SK-N-SH (cell line): ENCODE measurements around the gene NEBL. TPM values are rescaled to one million over a fixed set of nuclear protein-coding genes. Genes with fewer than 3 reads are reported as not detected.

Experiments
- CTCF ChIA-PET: fragments of 300-600, 350-600 bp; formaldehyde crosslinking; extraction: SDS; loops from one replicate; lab custom pipeline; 2021; lab: Yijun Ruan, JAX
- POLR2A ChIA-PET: fragments of 350-600 bp; sonication (Branson Sonifier 250); formaldehyde crosslinking; extraction: SDS; loops from one replicate; lab custom pipeline; 2020; ENCODE audit warnings: antibody characterized with exemption, inconsistent platforms; lab: Yijun Ruan, JAX
- DNase-seq: peaks from one replicate; pipeline ENCODE4 v3.0.0; 2012
- H2AFZ ChIP-seq: fragments of 200-600 bp; sonication (generic); 2 replicates; pipeline ENCODE4 v1.8.1; 2016; ENCODE audit warnings: antibody characterized with exemption, mild to moderate bottlenecking, low read depth
- H3F3A ChIP-seq: fragments of 200-600 bp; sonication (generic); replicated peaks from 2 replicates; pipeline ENCODE3; 2016; ENCODE audit warnings: antibody characterized with exemption, mild to moderate bottlenecking; ENCODE audit not compliant: insufficient read depth
- H3K27ac ChIP-seq, 2 experiments: fragments of 200-500 bp in 1 of 2; fragments of 200-600 bp in 1 of 2; sonication (Bioruptor generic) in 1 of 2; sonication (generic), shearing (Covaris generic) in 1 of 2; 2 replicates each; pipeline versions ENCODE4 v1.5.1 to v1.6.1; 2014 to 2016; ENCODE audit warnings: low read depth in 2 of 2, inconsistent platforms in 1 of 2, low read length in 1 of 2, mild to moderate bottlenecking in 1 of 2, mixed read lengths in 1 of 2
- H3K27me3 ChIP-seq: fragments of 200-600 bp; sonication (generic), shearing (Covaris generic); 2 replicates; pipeline ENCODE4 v1.6.1; 2016; ENCODE audit warnings: mixed run types; ENCODE audit not compliant: insufficient read depth
- H3K36me3 ChIP-seq, 2 experiments: fragments of 200-500 bp in 1 of 2; fragments of 200-600 bp in 1 of 2; sonication (Bioruptor generic) in 1 of 2; sonication (generic) in 1 of 2; replicated peaks in 1 of 2; 2 replicates each; pipeline versions ENCODE3 to v1.5.1; 2014 to 2016; ENCODE audit warnings: low read length in 1 of 2, mild to moderate bottlenecking in 1 of 2; ENCODE audit not compliant: insufficient read depth in 2 of 2, control insufficient read depth in 1 of 2
- H3K4me1 ChIP-seq, 2 experiments: fragments of 200-500 bp in 1 of 2; fragments of 200-600 bp in 1 of 2; sonication (Bioruptor generic) in 1 of 2; sonication (generic), shearing (Covaris generic) in 1 of 2; 2 replicates each; pipeline versions ENCODE4 v1.5.1 to v1.6.1; 2014 to 2016; ENCODE audit warnings: low read depth in 1 of 2, low read length in 1 of 2, mixed run types in 1 of 2; ENCODE audit not compliant: insufficient read depth in 2 of 2, control insufficient read depth in 1 of 2
- H3K4me2 ChIP-seq: fragments of 200-600 bp; sonication (generic), shearing (Covaris generic); 2 replicates; pipeline ENCODE4 v1.6.1; 2017; ENCODE audit warnings: mixed run types
- H3K4me3 ChIP-seq, 2 experiments: fragments of 200-500 bp in 1 of 2; fragments of 200-600 bp in 1 of 2; sonication (Bioruptor generic) in 1 of 2; sonication (generic), shearing (Covaris generic) in 1 of 2; 2 replicates each; pipeline versions ENCODE4 v1.5.1 to v1.8.1; 2014 to 2016; ENCODE audit warnings: low read depth in 2 of 2, inconsistent platforms in 1 of 2, low read length in 1 of 2, mild to moderate bottlenecking in 1 of 2, mixed read lengths in 1 of 2, moderate library complexity in 1 of 2
- H3K79me2 ChIP-seq: fragments of 200-600 bp; sonication (generic); 2 replicates; pipeline ENCODE4 v1.8.1; 2017; ENCODE audit warnings: mild to moderate bottlenecking; ENCODE audit not compliant: insufficient read depth
- H3K9ac ChIP-seq: fragments of 200-600 bp; sonication (generic); 2 replicates; pipeline ENCODE4 v1.6.1; 2017; ENCODE audit warnings: mixed run types
- H3K9me2 ChIP-seq: fragments of 200-600 bp; sonication (generic); 2 replicates; pipeline ENCODE4 v1.6.1; 2017; ENCODE audit warnings: mixed run types
- H3K9me3 ChIP-seq: fragments of 200-600 bp; sonication (generic); 2 replicates; pipeline ENCODE4 v1.6.1; 2017; ENCODE audit warnings: mixed run types, mild to moderate bottlenecking, moderate library complexity
- H4K20me1 ChIP-seq: fragments of 200-600 bp; sonication (generic); 2 replicates; pipeline ENCODE4 v1.6.1; 2017; ENCODE audit warnings: mild to moderate bottlenecking, mixed run types; ENCODE audit not compliant: insufficient read depth
- CHD2 ChIP-seq: fragments of 150-350 bp; IDR thresholded peaks from 2 replicates; pipeline ENCODE4 v1.6.1; 2018; ENCODE audit warnings: low read length; ENCODE audit not compliant: partially characterized antibody
- EP300 ChIP-seq, 2 experiments: IDR thresholded peaks; 2 replicates each; pipeline versions ENCODE4 v1.4.0 to v1.6.1; 2012; ENCODE audit warnings: borderline replicate concordance in 1 of 2, low read depth in 1 of 2, low read length in 1 of 2
- EZH2phosphoT487 ChIP-seq: fragments of 200-600 bp; sonication (generic); IDR thresholded peaks from 2 replicates; pipeline ENCODE4 v1.6.1; 2017; ENCODE audit warnings: low read depth, mixed run types, mild to moderate bottlenecking, antibody characterized with exemption, moderate library complexity, borderline replicate concordance
- GABPA ChIP-seq: IDR thresholded peaks from 2 replicates; pipeline ENCODE4 v1.4.0; 2012; ENCODE audit warnings: low read depth, mild to moderate bottlenecking
- GATA2 ChIP-seq: sonication (generic); formaldehyde crosslinking; IDR thresholded peaks from 2 replicates; pipeline ENCODE4 v1.5.0; 2020; ENCODE audit warnings: mild to moderate bottlenecking, missing genetic modification reagents
- MEF2A ChIP-seq: IDR thresholded peaks from 2 replicates; pipeline ENCODE4 v1.4.0; 2012; ENCODE audit warnings: low read depth, borderline replicate concordance
- MXI1 ChIP-seq: IDR thresholded peaks from 2 replicates; pipeline ENCODE4 v1.6.1; 2012; ENCODE audit warnings: mild to moderate bottlenecking, low read depth, low read length, improper control_type of control experiment
- NRF1 ChIP-seq: IDR thresholded peaks from 2 replicates; pipeline ENCODE4 v1.6.1; 2012; ENCODE audit warnings: low read depth, mild to moderate bottlenecking, low read length
- PBX3 ChIP-seq: IDR thresholded peaks from 2 replicates; pipeline ENCODE4; 2012
- POLR2AphosphoS5 ChIP-seq: IDR thresholded peaks from 2 replicates; pipeline ENCODE4 v1.6.1; 2012; ENCODE audit warnings: low read depth, low read length
- RAD21 ChIP-seq: IDR thresholded peaks from 2 replicates; pipeline ENCODE4 v1.6.1; 2012; ENCODE audit warnings: mild to moderate bottlenecking, low read length
- RCOR1 ChIP-seq: fragments of 150-350 bp; IDR thresholded peaks from 2 replicates; pipeline ENCODE4 v1.6.1; 2017; ENCODE audit warnings: antibody characterized with exemption, low read length
- REST ChIP-seq: IDR thresholded peaks from 2 replicates; pipeline ENCODE4 v1.6.1; 2012; ENCODE audit warnings: mild to moderate bottlenecking, low read depth, low read length, moderate library complexity
- RFX5 ChIP-seq: IDR thresholded peaks from 2 replicates; pipeline ENCODE4 v1.6.1; 2012; ENCODE audit warnings: mild to moderate bottlenecking, improper control_type of control experiment, low read length
- TCF12 ChIP-seq: IDR thresholded peaks from 2 replicates; pipeline ENCODE4 v1.4.0; 2012
- TEAD4 ChIP-seq: IDR thresholded peaks from 2 replicates; pipeline ENCODE4 v1.4.0; 2012; ENCODE audit warnings: mild to moderate bottlenecking, borderline replicate concordance; ENCODE audit not compliant: insufficient read depth
- USF2 ChIP-seq: fragments of 150-350 bp; IDR thresholded peaks from 2 replicates; pipeline ENCODE4 v1.6.1; 2017; ENCODE audit warnings: antibody characterized with exemption, low read length, low read depth, borderline replicate concordance
- YY1 ChIP-seq: IDR thresholded peaks from 2 replicates; pipeline ENCODE4 v1.4.0; 2012; ENCODE audit warnings: low read depth, mild to moderate bottlenecking
- WGBS: methylation state at CpG from one replicate; pipeline ENCODE4 v1.1.6; 2017; ENCODE audit warnings: low lambda C conversion rate; 5-methylcytosine and 5-hydroxymethylcytosine counted together
- polyA plus RNA-seq, 3 experiments: library from polyadenylated mRNA; depleted of rRNA; stranded (reverse); fragments of >200 nt; gene quantifications; 2 replicates each; pipeline ENCODE4 v1.2.3, GENCODE V29; 2012

NEBL gene
- polyA plus RNA-seq, 1 of the 3 experiments (the other 2 are of a cell fraction) = 0.58 TPM

GRCh38 chr10:20870834-20871233, 26.3 kb downstream of the NEBL start:
- Histone ChIP-seq H3K27me3 (no peaks in the 10 kb centered on the region), H3K4me2 (no peak overlapping the region), H3F3A (no peaks in the 10 kb centered on the region), H3K9ac (no peak overlapping the region), H4K20me1 (no peaks in the 10 kb centered on the region), H3K36me3 (peaks cover 0 to 17% of the 10 kb centered on the region in 2 experiments), H3K79me2 (no peaks in the 10 kb centered on the region), H3K27ac (peak overlapping the region in 1 of 2 experiments; percentile 55; a peak in 2 of 4 replicates), H2AFZ (no peak overlapping the region), H3K9me3 (no peaks in the 10 kb centered on the region), H3K4me1 (peaks cover 0 to 6% of the 10 kb centered on the region in 2 experiments; a peak in 2 of 4 replicates), H3K9me2 (no peaks in the 10 kb centered on the region), H3K4me3 (no peak overlapping the region)
- ChIA-PET CTCF (interaction anchor here (0.7 to 1.5 kb wide), 4 partner anchors 17 to 399 kb away, joined by 3 to 6 read pairs (median 5); no protein-coding TSS in a partner anchor), POLR2A (no interaction called here)
- no peak for TF ChIP-seq MEF2A
- no peak for TF ChIP-seq TCF12
- no peak for TF ChIP-seq USF2
- TF ChIP-seq GATA2 (CRISPR knock-in tag) = no peak
- TF ChIP-seq EZH2phosphoT487 = no peak
- no peak for TF ChIP-seq PBX3
- no peak for TF ChIP-seq REST
- no peak for TF ChIP-seq RAD21
- 74% methylated on average over 3 of the region's 3 CpGs for WGBS
- no peak for DNase-seq

GRCh38 chr10:20863008-20863407, 34.1 kb downstream of the NEBL start:
- Histone ChIP-seq H3K79me2 (no peaks in the 10 kb centered on the region), H3F3A (no peaks in the 10 kb centered on the region), H3K4me1 (peaks cover 0 to 7% of the 10 kb centered on the region in 2 experiments; a peak in 2 of 4 replicates), H3K27ac (peak overlapping the region in 1 of 2 experiments; percentile 47; a peak in 1 of 4 replicates), H3K9me2 (no peaks in the 10 kb centered on the region), H3K4me2 (no peak overlapping the region), H4K20me1 (no peaks in the 10 kb centered on the region), H3K27me3 (no peaks in the 10 kb centered on the region), H3K4me3 (no peak overlapping the region), H3K36me3 (peaks cover 0 to 23% of the 10 kb centered on the region in 2 experiments), H3K9me3 (no peaks in the 10 kb centered on the region), H3K9ac (no peak overlapping the region), H2AFZ (no peak overlapping the region)
- DNase-seq = no peak
- ChIA-PET POLR2A (no interaction called here), CTCF (interaction anchor here (0.8 to 1.3 kb wide), 2 partner anchors 309 to 869 kb away, joined by 3 to 4 read pairs; no protein-coding TSS in a partner anchor)
- WGBS = 62% methylated on average over 4 of the region's 4 CpGs
- no peak for TF ChIP-seq RCOR1
- TF ChIP-seq RFX5 = no peak
- no peak for TF ChIP-seq NRF1
- TF ChIP-seq RAD21 = no peak
- TF ChIP-seq TEAD4 = no peak
- TF ChIP-seq EP300 (IDR thresholded peaks at IDR 0.05; ENCODE audit: borderline replicate concordance in 1 of 2, low read depth in 1 of 2, low read length in 1 of 2) = no peak
- no peak for TF ChIP-seq YY1
- no peak for TF ChIP-seq PBX3
- TF ChIP-seq MXI1 = no peak
- TF ChIP-seq CHD2 = no peak
- TF ChIP-seq GABPA = no peak
- no peak for TF ChIP-seq POLR2AphosphoS5
